IMR-90 (cell line): ENCODE data around the gene MIEF1. TPM values are rescaled to one million over a fixed set of nuclear protein-coding genes. Genes with fewer than 3 reads are reported as not detected.
A peak's percentile ranks its signal among the peaks of the same experiment; 100 is the strongest.

Experiments used
- ATAC-seq: fragments of 200-7000 bp; cut with Tn5 transposase; 2 replicates; pipeline ENCODE4 v1.9.1; 2020; ENCODE audit warnings: low read depth, mild to moderate bottlenecking, moderate library complexity
- BruUV-seq: library from RNA; stranded (reverse); fragments of 400-500 nt; replicated peaks from 2 replicates; lab custom pipeline; 2021; lab: Mats Ljungman, UMichigan
- CTCF ChIA-PET: fragments of 300-600 bp; formaldehyde crosslinking; extraction: SDS; loops from one replicate; lab custom pipeline; 2021; ENCODE audit warnings: antibody characterized with exemption; lab: Yijun Ruan, JAX
- POLR2A ChIA-PET: fragments of 300-600 bp; sonication (Branson Sonifier 250); formaldehyde crosslinking; loops from one replicate; lab custom pipeline; 2022; ENCODE audit warnings: antibody characterized with exemption; ENCODE audit not compliant: unreplicated experiment; lab: Charles Lee
- DNase-seq: peaks from one replicate; pipeline ENCODE4 v3.0.0; 2013
- H2AFZ ChIP-seq: replicated peaks from 2 replicates; pipeline ENCODE3; 2013; ENCODE audit warnings: low read length, mild to moderate bottlenecking; ENCODE audit not compliant: poor library complexity
- H2AK5ac ChIP-seq: 2 replicates; pipeline ENCODE4 v1.6.1; 2013; ENCODE audit warnings: low read depth, low read length, inconsistent platforms
- H2AK9ac ChIP-seq: replicated peaks from 2 replicates; pipeline ENCODE3; 2013; ENCODE audit warnings: mild to moderate bottlenecking, low read depth, low read length, moderate library complexity; ENCODE audit not compliant: poor library complexity
- H2BK120ac ChIP-seq: 2 replicates; pipeline ENCODE4 v1.6.1; 2013; ENCODE audit warnings: low read depth, low read length, inconsistent platforms
- H2BK15ac ChIP-seq: 3 replicates; pipeline ENCODE4 v1.6.1; 2013; ENCODE audit warnings: low read depth, low read length, inconsistent platforms
- H2BK20ac ChIP-seq: 2 replicates; pipeline ENCODE4 v1.6.1; 2013; ENCODE audit warnings: low read depth, mild to moderate bottlenecking, inconsistent platforms, low read length, moderate library complexity
- H2BK5ac ChIP-seq: 2 replicates; pipeline ENCODE4 v1.6.1; 2013; ENCODE audit warnings: mild to moderate bottlenecking, low read depth, low read length, inconsistent platforms; ENCODE audit not compliant: poor library complexity, severe bottlenecking
- H3K14ac ChIP-seq: replicated peaks from 2 replicates; pipeline ENCODE4 v1.6.1; 2013; ENCODE audit warnings: low read depth, low read length, inconsistent platforms
- H3K18ac ChIP-seq: 2 replicates; pipeline ENCODE4 v1.6.1; 2013; ENCODE audit warnings: low read depth, low read length, control low read depth
- H3K23ac ChIP-seq: 2 replicates; pipeline ENCODE4 v1.6.1; 2013; ENCODE audit warnings: low read depth, low read length, inconsistent platforms
- H3K27ac ChIP-seq: 2 replicates; pipeline ENCODE4 v1.5.1; 2013; ENCODE audit warnings: mild to moderate bottlenecking, control low read depth, low read length; ENCODE audit not compliant: insufficient read depth
- H3K27me3 ChIP-seq: 2 replicates; pipeline ENCODE4 v1.6.1; 2013; ENCODE audit warnings: low read length; ENCODE audit not compliant: control insufficient read depth, insufficient read depth
- H3K36me3 ChIP-seq: 2 replicates; pipeline ENCODE4 v1.6.1; 2013; ENCODE audit warnings: low read length, mixed read lengths; ENCODE audit not compliant: control insufficient read depth, insufficient read depth
- H3K4ac ChIP-seq: 2 replicates; pipeline ENCODE4 v1.6.1; 2013; ENCODE audit warnings: low read depth, low read length, inconsistent platforms
- H3K4me1 ChIP-seq: 2 replicates; pipeline ENCODE4 v1.6.1; 2013; ENCODE audit warnings: low read length, mixed read lengths; ENCODE audit not compliant: control insufficient read depth, insufficient read depth
- H3K4me2 ChIP-seq: 2 replicates; pipeline ENCODE4 v1.6.1; 2013; ENCODE audit warnings: low read depth, mild to moderate bottlenecking, control low read depth, low read length, moderate library complexity
- H3K4me3 ChIP-seq: 2 replicates; pipeline ENCODE4 v1.5.1; 2013; ENCODE audit warnings: low read depth, mild to moderate bottlenecking, control low read depth, low read length, moderate library complexity; ENCODE audit not compliant: insufficient read depth
- H3K56ac ChIP-seq: 2 replicates; pipeline ENCODE4 v1.6.1; 2013; ENCODE audit warnings: low read length, inconsistent platforms; ENCODE audit not compliant: insufficient read depth; ENCODE audit errors: extremely low read depth
- H3K79me1 ChIP-seq, 2 experiments: 2 replicates each; pipeline ENCODE4 v1.6.1; 2013; ENCODE audit warnings: low read length in 2 of 2, inconsistent platforms in 1 of 2, low read depth in 1 of 2
- H3K9ac ChIP-seq: 2 replicates; pipeline ENCODE4 v1.6.1; 2013; ENCODE audit warnings: low read depth, low read length, control low read depth
- H3K9me1 ChIP-seq: 2 replicates; pipeline ENCODE4 v1.6.1; 2013; ENCODE audit warnings: low read length, inconsistent platforms; ENCODE audit not compliant: insufficient read depth
- H3K9me3 ChIP-seq: 2 replicates; pipeline ENCODE4 v1.6.1; 2013; ENCODE audit warnings: low read length; ENCODE audit not compliant: control insufficient read depth, insufficient read depth
- H4K20me1 ChIP-seq: 2 replicates; pipeline ENCODE4 v1.6.1; 2013; ENCODE audit warnings: low read length, inconsistent platforms; ENCODE audit not compliant: insufficient read depth
- H4K5ac ChIP-seq: 2 replicates; pipeline ENCODE4 v1.6.1; 2013; ENCODE audit warnings: mild to moderate bottlenecking, low read depth, low read length, control low read depth
- H4K8ac ChIP-seq, 2 experiments: 2 replicates each; pipeline ENCODE4 v1.6.1; 2013; ENCODE audit warnings: low read depth in 2 of 2, low read length in 2 of 2, control low read depth in 1 of 2, inconsistent platforms in 1 of 2
- H4K91ac ChIP-seq: 2 replicates; pipeline ENCODE4 v1.6.1; 2013; ENCODE audit warnings: low read depth, low read length, inconsistent platforms; ENCODE audit not compliant: insufficient read depth
- BHLHE40 ChIP-seq: fragments of 150-350 bp; IDR thresholded peaks from 2 replicates; pipeline ENCODE4 v1.6.1; 2016; ENCODE audit warnings: mild to moderate bottlenecking, low read depth, low read length
- CEBPB ChIP-seq: IDR thresholded peaks from 2 replicates; pipeline ENCODE4 v1.6.1; 2012; ENCODE audit warnings: low read depth, low read length, improper control_type of control experiment
- CTCF ChIP-seq: conservative IDR thresholded peaks from 2 replicates; pipeline ENCODE4 v1.5.1; 2012; ENCODE audit warnings: mild to moderate bottlenecking, low read depth, low read length, improper control_type of control experiment
- FOS ChIP-seq: fragments of 150-350 bp; IDR thresholded peaks from 2 replicates; pipeline ENCODE4 v1.6.1; 2016; ENCODE audit warnings: low read depth, low read length
- MAFK ChIP-seq: IDR thresholded peaks from 2 replicates; pipeline ENCODE4 v1.6.1; 2012; ENCODE audit warnings: low read depth, low read length, improper control_type of control experiment
- MAZ ChIP-seq: IDR thresholded peaks from 2 replicates; pipeline ENCODE4 v1.6.1; 2012; ENCODE audit warnings: low read depth, mild to moderate bottlenecking, low read length, improper control_type of control experiment, moderate library complexity, borderline replicate concordance
- MXI1 ChIP-seq: IDR thresholded peaks from 2 replicates; pipeline ENCODE4 v1.6.1; 2012; ENCODE audit warnings: low read depth, mild to moderate bottlenecking, low read length, moderate library complexity, borderline replicate concordance
- RAD21 ChIP-seq: IDR thresholded peaks from 2 replicates; pipeline ENCODE4 v1.6.1; 2012; ENCODE audit warnings: low read length, improper control_type of control experiment
- SMC3 ChIP-seq: fragments of 150-350 bp; IDR thresholded peaks from 2 replicates; pipeline ENCODE4 v1.6.1; 2016; ENCODE audit warnings: low read depth, mild to moderate bottlenecking, antibody characterized with exemption, low read length, moderate library complexity
- USF2 ChIP-seq: fragments of 150-350 bp; IDR thresholded peaks from 2 replicates; pipeline ENCODE4 v1.6.1; 2017; ENCODE audit warnings: mild to moderate bottlenecking, antibody characterized with exemption, low read length, low read depth
- WGBS, 2 experiments: methylation state at CpG; one replicate each; pipeline versions ENCODE4 v1.1.5 to v1.1.7; 2013; ENCODE audit warnings: missing lambda C conversion rate in 2 of 2; ENCODE audit not compliant: insufficient read length in 1 of 2; ENCODE audit errors: extremely low coverage in 2 of 2; 5-methylcytosine and 5-hydroxymethylcytosine counted together
- dilution Hi-C: fragments of 300-500 bp; cut with HindIII; formaldehyde crosslinking; loops from one replicate; pipeline ENCODE4 v1.14.3; 2018; ENCODE audit warnings: low sequenced_read_pairs; ENCODE audit not compliant: unreplicated experiment
- in situ Hi-C: fragments of 300-500 bp; cut with MboI; formaldehyde crosslinking; loops from 3 replicates; pipeline ENCODE4 v1.14.3; 2019; ENCODE audit warnings: low sequenced_read_pairs, inconsistent platforms, mixed read lengths
- intact Hi-C: fragments of 100-400 bp; cut with micrococcal nuclease; formaldehyde crosslinking; loops from 2 replicates; pipeline ENCODE4 v1.10.0; 2022
- polyA plus RNA-seq, 3 experiments: library from polyadenylated mRNA; depleted of rRNA; stranded (reverse); fragments of >200 nt; gene quantifications; 2 replicates each; pipeline ENCODE4 v1.2.3, GENCODE V29; 2012; ENCODE audit warnings: low replicate concordance in 1 of 3
- total RNA-seq: library from RNA; depleted of rRNA; stranded (reverse); fragments of >200 nt; gene quantifications from 2 replicates; pipeline ENCODE4 v1.2.3, GENCODE V29; 2012

The MIEF1 gene
- total and polyA plus RNA-seq, 2 of the 4 experiments (the other 2 are of a cell fraction) = 9.7 to 16.9 TPM

DNA sequence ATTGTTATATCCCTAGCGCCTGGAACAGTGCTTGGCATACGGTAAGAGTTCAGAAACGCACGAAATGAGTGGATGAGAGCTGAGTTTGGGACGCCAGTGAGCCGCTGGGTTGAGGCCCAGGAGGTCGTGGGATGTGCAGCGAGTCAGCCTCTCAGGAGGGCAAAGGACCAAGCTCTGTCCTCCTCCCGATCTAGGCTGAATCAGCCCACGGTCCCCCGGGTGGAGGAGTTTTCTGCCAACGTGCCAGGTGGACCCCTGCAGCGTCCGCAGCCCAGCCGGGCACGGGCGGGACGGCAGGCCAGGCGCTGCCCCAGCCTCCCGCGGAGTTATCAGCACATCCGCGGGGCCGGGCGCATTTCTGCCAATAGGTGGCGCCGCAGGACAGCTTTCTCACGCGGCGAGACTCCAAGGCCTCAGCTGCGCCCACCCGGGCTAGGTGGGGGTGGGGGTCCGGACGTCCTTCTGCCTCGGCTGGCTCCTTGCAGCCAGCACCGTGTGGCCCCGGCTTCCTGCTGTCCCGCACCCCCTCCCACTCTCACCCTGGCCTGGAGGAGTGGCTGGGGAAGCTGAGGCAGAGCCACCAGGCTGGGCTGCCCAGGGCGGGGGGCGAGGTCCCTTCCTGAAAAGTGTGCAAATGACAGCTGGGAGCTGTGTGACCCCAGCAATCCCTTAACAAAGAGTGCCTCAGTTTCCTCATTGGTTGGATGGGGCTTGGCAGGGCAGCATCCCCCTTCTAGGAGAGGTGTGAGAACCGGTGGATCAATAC, 32.7 kb downstream of the MIEF1 start:
- H4K5ac ChIP-seq = peak overlapping the region; percentile 55
- peak overlapping the region; percentile 22 for H2AK9ac ChIP-seq
- H2BK15ac ChIP-seq = 0 out of 3 replicates have a peak overlapping the region, but pooled peaks have one; percentile 39
- ATAC-seq (peak; percentile 53), DNase-seq (peak; percentile 53)
- H2BK20ac ChIP-seq = no peak overlapping the region
- in situ Hi-C loops (loop anchor here (5.0 to 10.0 kb wide), 3 partner anchors 493 to 810 kb away; partner anchors contain the start of gene ADSL), intact Hi-C loops (loop anchor here (1.0 to 10.0 kb wide), 3 partner anchors 491 to 814 kb away; partner anchors contain the start of gene TNRC6B), dilution Hi-C loops (no loop called here)
- H3K9me3 ChIP-seq = no peaks in the 10 kb centered on the region
- CTCF ChIA-PET = interaction anchor here (0.5 to 4.0 kb wide), 8 partner anchors 9 to 509 kb away, joined by 3 to 29 read pairs (median 4); partner anchors contain the start of gene TAB1
- no peak overlapping the region for H2BK5ac ChIP-seq
- H3K27ac ChIP-seq = no peak overlapping the region
- H2BK120ac ChIP-seq = peak overlapping the region; percentile 63; the same call in 1 of the 2 replicates
- peak; percentile 93 for TF ChIP-seq CTCF
- no peak for TF ChIP-seq CEBPB
- no peak for TF ChIP-seq FOS
- peak; percentile 91 for TF ChIP-seq RAD21
- TF ChIP-seq MAZ = peak; percentile 49; the same call in 1 of the 2 replicates
- TF ChIP-seq USF2 = no peak
- no peak for TF ChIP-seq MXI1
- no peak for TF ChIP-seq MAFK
- TF ChIP-seq BHLHE40 = peak; percentile 56; the same call in 1 of the 2 replicates
- peak; percentile 68 for TF ChIP-seq SMC3
- H3K36me3 ChIP-seq = peaks cover 3% of the 10 kb centered on the region; the same call in 1 of the 2 replicates
- peaks cover 19 to 26% of the 10 kb centered on the region in 2 experiments for H3K79me1 ChIP-seq
- H3K9ac ChIP-seq = peak overlapping the region; percentile 6; the same call in 1 of the 2 replicates
- no peak overlapping the region for H2AK5ac ChIP-seq
- peak overlapping the region; percentile 67 for H3K4ac ChIP-seq
- BruUV-seq = no TSS peak
- no peak overlapping the region for H3K56ac ChIP-seq
- H3K4me1 ChIP-seq = peaks cover 7% of the 10 kb centered on the region
- 5% methylated on average over 9 of the region's 41 CpGs; no CpG with 5 or more reads in 1 of the 2 experiments for WGBS, 2 experiments
- peak overlapping the region; percentile 56 to 99 for H4K8ac ChIP-seq
- H4K20me1 ChIP-seq = peaks cover 13% of the 10 kb centered on the region; the same call in 1 of the 2 replicates
- no peak overlapping the region for H3K18ac ChIP-seq
- 0 out of 2 replicates have a peak overlapping the region, but pooled peaks have one; percentile 33 for H3K14ac ChIP-seq
- POLR2A ChIA-PET = interaction anchor here (0.5 to 1.0 kb wide), 3 partner anchors 10 to 502 kb away, joined by 3 to 5 read pairs (median 4); no protein-coding TSS in a partner anchor
- no peak overlapping the region for H3K4me3 ChIP-seq
- H2AFZ ChIP-seq = peak overlapping the region; percentile 96
- H4K91ac ChIP-seq = peak overlapping the region; percentile 74
- peak overlapping the region; percentile 42 for H3K4me2 ChIP-seq
- no peak overlapping the region for H3K23ac ChIP-seq
- peaks cover 5% of the 10 kb centered on the region for H3K27me3 ChIP-seq
- H3K9me1 ChIP-seq = no peaks in the 10 kb centered on the region
